Activated CD4-positive, alpha-beta T cell treated with anti-CD3 and anti-CD28 coated beads for 48 hours (primary cell): ENCODE results near the gene SMIM10.
"Not testable (repeated sequence)": the region's sequence is repeated elsewhere in the genome, so short reads cannot be mapped to it uniquely, and the experiment has no call there.

Experiments used
- DNase-seq: peaks from one replicate; pipeline ENCODE4 v3.0.0-alpha.2; 2020

The SMIM10 gene

GRCh38 chrX:134990801-134991481 lies at the start of gene SMIM10:
SMIM10 (plus strand) TSS chrX:134990991; CDS start chrX:134991096, 105 bp downstream.
- peak; percentile 43 for DNase-seq

GRCh38 chrX:134946364-134946763 lies 44.4 kb upstream of the SMIM10 start:
- DNase-seq: not testable (repeated sequence)

GRCh38 chrX:134948333-134949241 lies 42.2 kb upstream of the SMIM10 start:
- no peak for DNase-seq

- no peak for DNase-seq
These were observed 41.5 kb upstream of the SMIM10 start for GRCh38 chrX:134949271-134949670.

- no peak for DNase-seq
These were observed 33.0 kb upstream of the SMIM10 start for GRCh38 chrX:134957836-134958235.

GRCh38 chrX:134960366-134960765 lies 30.4 kb upstream of the SMIM10 start:
- DNase-seq: not testable (repeated sequence)

- DNase-seq: no peak
These were observed 27.8 kb upstream of the SMIM10 start for GRCh38 chrX:134963041-134963440.

GRCh38 chrX:134969726-134970125 lies 21.1 kb upstream of the SMIM10 start:
- DNase-seq: no peak

GRCh38 chrX:134971926-134972325 lies 18.9 kb upstream of the SMIM10 start:
- DNase-seq: no peak

- DNase-seq: no peak
These were observed 15.3 kb upstream of the SMIM10 start for GRCh38 chrX:134975516-134975915.

GRCh38 chrX:134981910-134982309 lies 8.9 kb upstream of the SMIM10 start:
- no peak for DNase-seq

- DNase-seq: no peak
These were observed 8.0 kb upstream of the SMIM10 start for GRCh38 chrX:134982748-134983147.

- DNase-seq: no peak
These were observed 5.3 kb upstream of the SMIM10 start for GRCh38 chrX:134985479-134985878.

- no peak for DNase-seq
These were observed 353 bp upstream of the SMIM10 start for GRCh38 chrX:134990475-134990800.

GRCh38 chrX:134997646-134998045 lies 6.9 kb downstream of the SMIM10 start:
- DNase-seq: no peak

GRCh38 chrX:134998246-134998645 lies 7.5 kb downstream of the SMIM10 start:
- DNase-seq: no peak

- DNase-seq: no peak
These were observed 8.7 kb downstream of the SMIM10 start for GRCh38 chrX:134999469-134999868.

- no peak for DNase-seq
These were observed 9.7 kb downstream of the SMIM10 start for GRCh38 chrX:135000516-135000915.

GRCh38 chrX:135003876-135004623 lies 13.3 kb downstream of the SMIM10 start:
- DNase-seq: peak; percentile 91

- no peak for DNase-seq
These were observed 15.4 kb downstream of the SMIM10 start for GRCh38 chrX:135006187-135006586.

- DNase-seq: no peak
These were observed 18.3 kb downstream of the SMIM10 start for GRCh38 chrX:135009057-135009610.

GRCh38 chrX:135009838-135010237 lies 19.0 kb downstream of the SMIM10 start:
- DNase-seq: no peak

- DNase-seq: no peak
These were observed 20.1 kb downstream of the SMIM10 start for GRCh38 chrX:135010921-135011320.
